ENCODE data around the gene NTNG1. TPM values are rescaled to one million over a fixed set of nuclear protein-coding genes. Genes with fewer than 3 reads are reported as not detected.

Gene NTNG1
- total RNA-seq, 2 experiments from 2014 or later: 2.3 to 5.9 TPM

GRCh38 chr1:107443027-107443426, 302.2 kb downstream of the NTNG1 start:
- intact Hi-C loops (cut with micrococcal nuclease; ENCODE audit: unreplicated experiment): no loop called here
- no peak for TF ChIP-seq EZH2phosphoT487 (IDR thresholded peaks at IDR 0.05; ENCODE audit: borderline replicate concordance, low read depth, low read length)
- TF ChIP-seq CTCF (conservative IDR thresholded peaks at IDR 0.05; ENCODE audit: low read length): no peak
- H3K9me2 ChIP-seq (ENCODE audit: insufficient read depth, low read length): no peaks in the 10 kb centered on the region
- no peaks in the 10 kb centered on the region for H3K79me2 ChIP-seq (ENCODE audit: insufficient read depth, low read depth, low read length)
- no peak overlapping the region for H3K27ac ChIP-seq (ENCODE audit: low read depth, low read length, poor library complexity, severe bottlenecking)
- ChIA-PET POLR2A (interaction anchor here (1.0 to 1.4 kb wide), 2 partner anchors 17 to 31 kb away, joined by 3 to 5 read pairs; no protein-coding TSS in a partner anchor), CTCF (ENCODE audit: unreplicated experiment) (no interaction called here)
- no peak for DNase-seq (ENCODE audit: low spot score)
- H3K36me3 ChIP-seq (ENCODE audit: insufficient read depth, low read length): no peaks in the 10 kb centered on the region
- H3K4me2 ChIP-seq (ENCODE audit: low read length): no peak overlapping the region
- H2AFZ ChIP-seq (ENCODE audit: low read length): no peak overlapping the region; the same call in 1 of the 2 replicates
- no peak overlapping the region for H3K4me3 ChIP-seq (ENCODE audit: low read depth, low read length, poor library complexity, severe bottlenecking)
- H3K4me1 ChIP-seq (ENCODE audit: insufficient read depth, low read length, poor library complexity, severe bottlenecking): peaks cover 8% of the 10 kb centered on the region
- BruUV-seq (replicated peaks): no TSS peak
- H4K20me1 ChIP-seq (ENCODE audit: insufficient read depth, low read length): no peaks in the 10 kb centered on the region
- no peaks in the 10 kb centered on the region for H3K9me3 ChIP-seq (ENCODE audit: low read length)

DNA sequence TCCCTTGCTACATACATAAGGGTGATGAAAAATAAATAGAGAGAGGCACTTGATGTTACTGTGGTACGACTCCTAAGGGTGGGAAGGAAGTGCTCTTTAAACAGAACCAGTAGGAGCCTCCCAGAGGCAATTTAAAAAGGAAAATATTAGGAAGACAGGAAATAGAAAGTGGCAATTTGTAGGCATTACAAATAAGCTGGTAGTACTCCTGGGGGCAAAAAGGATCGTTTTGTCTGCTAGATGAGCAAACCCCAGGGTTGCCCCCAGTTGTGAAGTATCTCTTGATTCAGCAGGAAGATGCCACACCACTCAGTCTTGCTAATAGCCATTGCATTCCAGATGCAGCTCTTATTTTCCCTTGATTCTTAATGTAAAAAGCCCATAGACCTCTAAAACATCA, 303.0 kb downstream of the NTNG1 start:
- DNase-seq (ENCODE audit: low spot score): no peak
- Histone ChIP-seq H3K36me3 (ENCODE audit: insufficient read depth, low read length) (no peaks in the 10 kb centered on the region), H2AFZ (ENCODE audit: low read length) (no peak overlapping the region), H3K79me2 (ENCODE audit: insufficient read depth, low read depth, low read length) (no peaks in the 10 kb centered on the region), H3K27ac (ENCODE audit: low read depth, low read length, poor library complexity, severe bottlenecking) (no peak overlapping the region), H3K4me1 (ENCODE audit: insufficient read depth, low read length, poor library complexity, severe bottlenecking) (peaks cover 8% of the 10 kb centered on the region), H3K4me2 (ENCODE audit: low read length) (no peak overlapping the region), H3K9me2 (ENCODE audit: insufficient read depth, low read length) (no peaks in the 10 kb centered on the region), H4K20me1 (ENCODE audit: insufficient read depth, low read length) (no peaks in the 10 kb centered on the region), H3K9me3 (ENCODE audit: low read length) (no peaks in the 10 kb centered on the region), H3K4me3 (ENCODE audit: low read depth, low read length, poor library complexity, severe bottlenecking) (no peak overlapping the region)
- TF ChIP-seq EZH2phosphoT487 (IDR thresholded peaks at IDR 0.05; ENCODE audit: borderline replicate concordance, low read depth, low read length) (no peak), CTCF (conservative IDR thresholded peaks at IDR 0.05; ENCODE audit: low read length) (no peak)
- ChIA-PET POLR2A (interaction anchor here (0.6 to 0.8 kb wide), 3 partner anchors 11 to 163 kb away, joined by 3 to 5 read pairs (median 5); no protein-coding TSS in a partner anchor), CTCF (ENCODE audit: unreplicated experiment) (no interaction called here)
- intact Hi-C loops (cut with micrococcal nuclease; ENCODE audit: unreplicated experiment): no loop called here
- no TSS peak for BruUV-seq (replicated peaks)

- Histone ChIP-seq H3K9me3 (ENCODE audit: low read length) (no peaks in the 10 kb centered on the region), H3K27ac (ENCODE audit: low read depth, low read length, poor library complexity, severe bottlenecking) (no peak overlapping the region), H3K9me2 (ENCODE audit: insufficient read depth, low read length) (no peaks in the 10 kb centered on the region), H3K4me2 (ENCODE audit: low read length) (no peak overlapping the region), H2AFZ (ENCODE audit: low read length) (no peak overlapping the region), H4K20me1 (ENCODE audit: insufficient read depth, low read length) (no peaks in the 10 kb centered on the region), H3K4me1 (ENCODE audit: insufficient read depth, low read length, poor library complexity, severe bottlenecking) (peaks cover 8% of the 10 kb centered on the region), H3K4me3 (ENCODE audit: low read depth, low read length, poor library complexity, severe bottlenecking) (no peak overlapping the region), H3K79me2 (ENCODE audit: insufficient read depth, low read depth, low read length) (no peaks in the 10 kb centered on the region), H3K36me3 (ENCODE audit: insufficient read depth, low read length) (no peaks in the 10 kb centered on the region)
- ChIA-PET POLR2A (interaction anchor here (0.6 to 0.8 kb wide), 3 partner anchors 10 to 164 kb away, joined by 3 to 5 read pairs (median 5); no protein-coding TSS in a partner anchor), CTCF (ENCODE audit: unreplicated experiment) (no interaction called here)
- TF ChIP-seq CTCF (conservative IDR thresholded peaks at IDR 0.05; ENCODE audit: low read length) (no peak), EZH2phosphoT487 (IDR thresholded peaks at IDR 0.05; ENCODE audit: borderline replicate concordance, low read depth, low read length) (no peak)
- no TSS peak for BruUV-seq (replicated peaks)
- DNase-seq (ENCODE audit: low spot score): no peak
- intact Hi-C loops (cut with micrococcal nuclease; ENCODE audit: unreplicated experiment): no loop called here
Observed at GRCh38 chr1:107444302-107444701, 303.5 kb downstream of the NTNG1 start.
